Ramos (cell line): Measurements from ENCODE around the gene WWOX.
"Not testable (repeated sequence)": the region's sequence is repeated elsewhere in the genome, so short reads cannot be mapped to it uniquely, and the experiment has no call there.

Source experiments
- in situ Hi-C: fragments of 300-500 bp; cut with MboI; formaldehyde crosslinking; loops from one replicate; pipeline ENCODE4 v1.14.3; 2022; ENCODE audit warnings: low sequenced_read_pairs; ENCODE audit not compliant: unreplicated experiment

The WWOX gene

GRCh38 chr16:78677181-78677731, 577.8 kb downstream of the WWOX start:
- in situ Hi-C loops = no loop called here

DNA sequence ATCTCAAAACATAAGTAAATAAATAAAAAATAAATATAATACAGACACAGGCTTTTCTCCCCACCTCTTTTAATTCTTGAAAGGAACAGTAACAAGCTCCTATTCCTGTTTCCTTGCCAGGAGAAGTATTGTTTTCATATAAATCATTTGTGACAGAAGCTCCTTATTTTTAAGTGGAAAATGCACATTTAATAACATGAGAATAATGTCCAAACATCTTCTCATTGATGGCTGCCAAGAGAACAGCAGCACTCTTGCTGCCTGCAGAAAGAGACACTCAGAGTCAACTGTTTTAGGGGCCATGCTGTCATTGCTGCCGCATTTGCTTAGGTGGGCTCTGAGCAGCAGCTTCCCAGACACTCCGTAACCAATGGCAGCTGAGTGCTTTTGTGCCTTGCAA, 580.1 kb downstream of the WWOX start:
- in situ Hi-C loops = no loop called here

GRCh38 chr16:78681743-78682142, 582.3 kb downstream of the WWOX start:
- in situ Hi-C loops = no loop called here

DNA sequence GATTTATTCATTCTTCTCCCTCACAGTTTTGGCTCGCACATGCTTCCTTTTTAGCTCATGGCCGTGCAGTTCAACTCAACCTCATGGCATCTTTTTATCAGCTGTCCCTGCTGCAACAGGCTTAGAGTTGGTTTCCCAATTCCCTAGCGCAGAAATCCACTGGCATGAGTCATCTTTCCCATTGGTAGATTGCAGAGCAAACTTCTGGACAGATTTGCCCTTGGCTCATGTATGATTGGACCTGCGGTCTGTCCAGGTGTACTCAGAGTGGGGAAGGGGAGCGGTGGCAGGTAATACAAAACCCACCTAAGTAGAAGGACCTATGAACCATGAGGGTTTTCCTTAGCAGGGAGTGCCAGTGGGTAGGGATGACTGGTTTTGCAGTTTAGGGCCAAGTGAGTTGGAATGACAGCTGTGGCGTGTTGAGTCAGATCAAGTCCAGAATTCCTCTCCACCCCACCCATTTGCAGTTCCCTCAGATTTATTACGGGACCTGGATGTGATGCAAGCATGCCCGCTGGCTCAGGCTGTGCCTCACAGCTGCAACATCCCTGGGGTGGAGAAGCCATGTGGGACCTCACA, 584.7 kb downstream of the WWOX start:
- in situ Hi-C loops = no loop called here

DNA sequence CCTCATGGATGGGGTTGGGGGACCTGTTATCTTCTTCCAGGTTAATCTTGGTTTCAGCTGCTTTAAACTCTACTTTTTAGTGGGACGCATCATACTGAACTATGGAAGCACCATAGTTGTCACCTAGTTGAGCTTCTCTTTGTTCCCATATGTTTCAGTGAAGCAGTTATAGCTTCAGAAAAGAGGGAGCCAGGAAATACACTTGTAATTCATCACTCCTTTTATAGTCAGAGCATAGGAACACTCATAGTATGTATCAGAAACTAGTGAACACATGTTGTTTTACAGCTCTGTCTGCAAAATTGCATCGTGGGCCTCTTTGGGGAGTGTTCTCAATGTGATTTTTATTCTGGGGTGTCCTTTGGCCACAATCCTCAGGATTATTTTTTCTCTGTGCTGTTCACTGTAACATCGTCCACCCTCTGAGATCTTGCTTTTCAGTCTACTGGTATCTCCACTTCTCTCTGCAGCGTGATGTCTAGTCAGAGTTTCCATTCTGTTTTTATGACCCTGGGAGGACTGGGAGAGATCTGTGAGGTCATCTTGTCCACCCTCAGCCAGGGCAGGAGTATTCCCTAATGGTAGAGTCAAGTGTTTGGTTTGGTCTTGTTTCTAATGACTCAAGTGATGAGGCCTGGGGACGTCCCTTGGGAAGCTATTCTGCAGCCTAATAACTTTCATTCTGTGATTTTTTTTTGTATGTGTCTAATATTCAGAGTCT, 585.4 kb downstream of the WWOX start:
- in situ Hi-C loops = no loop called here

DNA sequence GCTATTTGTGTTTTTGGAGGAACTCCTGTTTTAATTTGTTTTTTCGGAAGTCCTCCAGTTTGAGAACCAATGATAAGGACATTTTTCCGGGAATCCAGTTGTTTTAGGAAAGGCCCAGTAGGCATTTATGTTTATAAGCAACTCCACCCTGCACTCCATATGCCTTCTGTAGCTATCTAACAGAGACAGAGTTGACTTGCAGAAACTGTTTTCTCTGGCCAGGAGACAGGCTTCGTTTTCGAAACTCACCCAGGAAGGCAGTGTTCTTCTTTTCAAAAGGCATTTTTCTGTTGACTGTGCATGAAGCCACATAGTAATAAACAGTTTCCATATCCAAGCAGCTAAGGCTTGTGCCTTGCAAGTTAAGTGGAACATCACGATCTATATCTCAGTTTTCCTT, 587.1 kb downstream of the WWOX start:
- in situ Hi-C loops = no loop called here

DNA sequence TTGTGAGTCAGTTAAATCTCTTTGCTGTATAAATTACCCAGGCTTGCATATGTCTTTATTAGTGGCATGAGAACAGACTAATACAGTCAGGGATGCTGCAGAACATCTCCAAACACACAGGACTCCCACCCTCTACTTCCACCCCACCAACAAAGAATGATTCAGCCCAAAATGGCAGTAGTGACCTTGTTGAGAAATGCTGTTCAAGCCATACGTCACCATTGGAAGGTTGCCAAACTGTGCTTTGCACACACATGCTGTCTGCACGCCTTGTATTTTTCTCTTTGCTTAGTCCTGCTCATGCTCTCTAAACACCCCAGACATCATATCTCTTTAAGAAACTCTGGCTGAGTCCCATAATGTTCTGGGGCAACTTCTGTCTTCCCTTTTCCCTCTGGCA, 589.6 kb downstream of the WWOX start:
- in situ Hi-C loops = no loop called here

GRCh38 chr16:78689536-78689935, 590.1 kb downstream of the WWOX start:
- in situ Hi-C loops = no loop called here

- in situ Hi-C loops = no loop called here
Measured at GRCh38 chr16:78690510-78690909, 591.1 kb downstream of the WWOX start.

DNA sequence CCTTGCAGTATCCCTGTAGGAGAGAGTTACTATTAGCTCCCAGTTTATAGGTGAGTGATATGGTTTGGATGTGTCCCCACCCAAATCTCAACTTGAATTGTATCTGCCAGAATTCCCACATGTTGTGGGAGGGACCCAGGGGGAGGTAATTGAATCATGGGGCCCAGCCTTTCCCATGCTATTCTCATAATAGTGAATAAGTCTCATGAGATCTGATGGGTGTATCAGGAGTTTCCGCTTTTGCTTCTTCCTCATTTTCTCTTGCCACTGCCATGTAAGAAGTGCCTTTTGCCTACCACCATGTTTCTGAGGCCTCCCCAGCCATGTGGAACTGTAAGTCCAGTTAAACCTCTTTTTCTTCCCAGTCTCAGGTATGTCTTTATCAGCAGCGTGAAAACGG, 592.3 kb downstream of the WWOX start:
- in situ Hi-C loops = not testable (repeated sequence)

DNA sequence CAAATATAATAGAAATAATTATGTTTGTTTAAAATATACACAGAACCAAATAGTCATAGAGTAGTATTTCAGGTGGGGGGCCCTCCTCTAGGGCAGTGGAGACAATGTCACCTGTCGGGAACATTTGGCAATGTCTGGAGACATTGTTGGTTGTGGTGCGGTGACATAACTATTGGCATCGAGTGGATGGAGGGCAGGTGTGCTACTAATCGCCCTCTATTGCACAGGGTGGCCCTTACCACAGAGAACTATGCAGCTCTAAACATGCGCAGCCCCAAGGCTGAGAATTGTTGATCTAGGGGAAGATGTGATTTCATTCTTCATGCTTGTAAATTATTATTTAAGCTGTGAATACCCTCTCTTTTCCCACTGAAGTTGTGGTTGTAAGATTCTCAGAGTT, 594.0 kb downstream of the WWOX start:
- in situ Hi-C loops = no loop called here

- in situ Hi-C loops = no loop called here
Measured at GRCh38 chr16:78694414-78694813, 595.0 kb downstream of the WWOX start.

DNA sequence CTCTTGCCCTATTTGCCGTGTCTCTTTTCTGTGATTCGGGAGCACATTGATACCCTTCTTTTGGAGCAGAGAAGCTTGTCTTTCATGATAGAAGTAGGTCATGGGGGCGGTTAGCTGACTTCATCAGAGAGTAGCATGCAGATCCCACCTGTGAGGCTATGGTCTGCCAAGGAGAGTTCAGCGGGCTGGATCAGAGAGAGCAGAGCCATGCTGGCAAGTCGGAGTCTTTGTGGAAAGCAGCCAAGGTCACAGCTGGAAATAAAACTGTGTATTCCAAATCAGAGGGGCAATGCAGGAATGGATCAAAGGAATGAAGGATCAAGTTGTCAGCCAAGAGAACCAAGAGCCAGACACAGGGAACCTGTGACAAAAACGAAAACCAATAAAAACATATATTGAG, 595.9 kb downstream of the WWOX start:
- in situ Hi-C loops = no loop called here

- in situ Hi-C loops = no loop called here
Measured at GRCh38 chr16:78696797-78697196, 597.3 kb downstream of the WWOX start.

DNA sequence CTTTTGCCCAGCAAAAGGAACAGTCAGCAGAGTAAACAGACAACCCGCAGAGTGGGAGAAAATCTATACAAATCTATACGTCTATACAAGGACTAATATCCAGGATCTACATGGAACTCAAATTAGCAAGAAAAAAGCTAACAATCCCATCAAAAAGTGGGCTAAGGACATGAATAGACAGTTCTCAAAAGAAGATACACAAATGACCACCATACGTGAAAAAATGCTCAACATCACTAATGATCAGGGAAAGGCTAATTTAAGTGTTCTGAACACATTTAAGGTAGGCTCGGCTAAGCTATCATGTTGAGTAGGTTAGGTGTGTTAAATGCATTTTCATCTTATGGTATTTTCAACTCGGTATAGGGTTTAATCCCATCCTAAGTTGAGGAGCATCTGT, 598.0 kb downstream of the WWOX start:
- in situ Hi-C loops = no loop called here

GRCh38 chr16:78703936-78704335, 604.5 kb downstream of the WWOX start:
- in situ Hi-C loops = no loop called here

DNA sequence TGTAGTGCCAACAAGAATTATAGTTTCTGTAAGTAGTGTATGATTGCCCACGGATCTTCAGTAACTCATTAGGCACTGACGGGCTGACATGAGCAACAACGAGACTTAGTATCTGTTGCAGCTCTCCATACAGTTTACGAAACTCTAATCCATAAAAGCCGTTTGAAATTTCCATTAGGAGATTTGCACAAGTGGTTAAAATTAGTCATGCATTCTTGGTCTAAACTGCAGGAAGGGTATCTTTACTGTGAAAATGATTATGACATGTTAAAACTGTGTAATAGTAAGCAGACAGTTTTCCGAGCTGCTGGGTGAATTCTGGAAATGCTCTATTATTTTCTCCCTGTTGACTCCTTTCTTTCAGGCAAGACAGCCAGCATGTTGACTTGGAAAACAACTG, 605.0 kb downstream of the WWOX start:
- in situ Hi-C loops = no loop called here

- in situ Hi-C loops = no loop called here
Measured at GRCh38 chr16:78705694-78706093, 606.2 kb downstream of the WWOX start.

- in situ Hi-C loops = no loop called here
Measured at GRCh38 chr16:78706637-78707036, 607.2 kb downstream of the WWOX start.

- in situ Hi-C loops = no loop called here
Measured at GRCh38 chr16:78709137-78709884, 609.9 kb downstream of the WWOX start.

DNA sequence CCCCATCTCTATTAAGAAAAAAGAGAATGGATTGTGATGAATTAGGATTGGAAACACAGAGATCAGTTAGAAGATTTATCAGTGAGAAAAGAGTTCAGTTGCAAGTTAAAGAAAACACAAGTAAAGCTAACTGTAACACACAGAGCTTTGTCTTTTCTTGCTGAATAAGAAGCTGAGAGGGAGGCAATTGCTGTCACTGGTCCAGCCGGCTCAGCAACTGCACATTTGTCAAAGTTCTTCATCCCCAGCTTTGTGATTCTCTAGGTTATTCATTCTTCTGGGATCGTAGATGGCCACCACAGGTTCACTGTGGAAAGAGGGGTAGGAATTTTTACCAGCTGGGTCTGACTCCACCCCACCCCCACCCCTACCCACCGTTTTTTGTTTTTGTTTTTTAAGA, 615.7 kb downstream of the WWOX start:
- in situ Hi-C loops = no loop called here
